K562 (cell line): ENCODE data around the gene S100A10.

Experiments used
- CTCF ChIP-seq, 3 experiments: IDR thresholded peaks in 2 of 3; conservative IDR thresholded peaks in 1 of 3; 2 replicates each; pipeline ENCODE4 v1.5.1; 2011 to 2012; ENCODE audit warnings: low read length in 3 of 3, mild to moderate bottlenecking in 3 of 3, control low read depth in 2 of 3, improper control_type of control experiment in 1 of 3, inconsistent platforms in 1 of 3, low read depth in 1 of 3, mixed read lengths in 1 of 3, moderate library complexity in 1 of 3; ENCODE audit not compliant: insufficient read depth in 2 of 3
- ZBTB12 ChIP-seq: fragments of 250-450 bp; sonication (Bioruptor Pico); IDR thresholded peaks from 2 replicates; pipeline ENCODE4 v1.4.0; 2020
- TF ChIP-seq, protein P1 (sequence below): IDR thresholded peaks from 3 replicates; pipeline ENCODE4 v1.6.1; 2011; ENCODE audit warnings: borderline replicate concordance, mild to moderate bottlenecking; ENCODE audit not compliant: insufficient read length, insufficient read depth

- no peak for TF ChIP-seq ZBTB12 (CRISPR knock-in tag)
- TF ChIP-seq, protein P1, sequence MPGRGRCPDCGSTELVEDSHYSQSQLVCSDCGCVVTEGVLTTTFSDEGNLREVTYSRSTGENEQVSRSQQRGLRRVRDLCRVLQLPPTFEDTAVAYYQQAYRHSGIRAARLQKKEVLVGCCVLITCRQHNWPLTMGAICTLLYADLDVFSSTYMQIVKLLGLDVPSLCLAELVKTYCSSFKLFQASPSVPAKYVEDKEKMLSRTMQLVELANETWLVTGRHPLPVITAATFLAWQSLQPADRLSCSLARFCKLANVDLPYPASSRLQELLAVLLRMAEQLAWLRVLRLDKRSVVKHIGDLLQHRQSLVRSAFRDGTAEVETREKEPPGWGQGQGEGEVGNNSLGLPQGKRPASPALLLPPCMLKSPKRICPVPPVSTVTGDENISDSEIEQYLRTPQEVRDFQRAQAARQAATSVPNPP: no peak
- TF ChIP-seq CTCF (IDR thresholded peaks at IDR 0.05 in 2 of 3, conservative IDR thresholded peaks at IDR 0.05 in 1 of 3; ENCODE audit: insufficient read depth in 2 of 3, low read depth in 1 of 3, low read length in 3 of 3): no peak
Observed at GRCh38 chr1:151970128-151970527, 23.5 kb downstream of the S100A10 start.
